SK-MEL-5 (cell line): Measurements from ENCODE around the gene TBC1D22A. TPM values are rescaled to one million over a fixed set of nuclear protein-coding genes. Genes with fewer than 3 reads are reported as not detected.
"Not testable (repeated sequence)": the region's sequence is repeated elsewhere in the genome, so short reads cannot be mapped to it uniquely, and the experiment has no call there.

Source experiments
- DNase-seq: peaks from one replicate; pipeline ENCODE4 v3.0.0-alpha.2; 2016; ENCODE audit warnings: low read depth, low spot score
- in situ Hi-C: cut with HindIII; loops from 2 replicates; pipeline ENCODE4 v1.10.0; 2016; ENCODE audit warnings: low sequenced_read_pairs, high pct_unique_total_duplicates, low pct_unique_long_range_greater_than_20kb
- total RNA-seq: library from RNA; depleted of rRNA; stranded (reverse); fragments of >200 nt; shearing (Covaris generic); gene quantifications from 2 replicates; pipeline ENCODE4 v1.2.3, GENCODE V29; 2014

Gene TBC1D22A
- total RNA-seq, 1 experiment from 2014 or later, result 14.4 TPM

- in situ Hi-C loops, result no loop called here
- DNase-seq, result no peak
Observed at GRCh38 chr22:47165338-47166032, 403.0 kb downstream of the TBC1D22A start.

GRCh38 chr22:47166033-47166404 lies 403.6 kb downstream of the TBC1D22A start:
- no peak for DNase-seq
- in situ Hi-C loops, result no loop called here

- in situ Hi-C loops, result no loop called here
- no peak for DNase-seq
Observed at GRCh38 chr22:47166446-47167016, 404.1 kb downstream of the TBC1D22A start.

- in situ Hi-C loops, result no loop called here
Observed at GRCh38 chr22:47167056-47167455, 404.6 kb downstream of the TBC1D22A start.

GRCh38 chr22:47167921-47168320 lies 405.5 kb downstream of the TBC1D22A start:
- in situ Hi-C loops, DNase-seq: not testable (repeated sequence)

More at GRCh38 chr22:47167056-47167455, 404.6 kb downstream of the TBC1D22A start:
- no peak for DNase-seq

GRCh38 chr22:47168441-47168840 lies 406.0 kb downstream of the TBC1D22A start:
- in situ Hi-C loops, result no loop called here
- no peak for DNase-seq

GRCh38 chr22:47168900-47169800 lies 406.7 kb downstream of the TBC1D22A start:
- peak; percentile 32 for DNase-seq
- in situ Hi-C loops, result no loop called here

- in situ Hi-C loops, result no loop called here
- no peak for DNase-seq
Observed at GRCh38 chr22:47169801-47170140, 407.3 kb downstream of the TBC1D22A start.

- in situ Hi-C loops, DNase-seq: not testable (repeated sequence)
Observed at GRCh38 chr22:47170511-47171440, 408.3 kb downstream of the TBC1D22A start.

GRCh38 chr22:47171441-47172221 lies 409.2 kb downstream of the TBC1D22A start:
- DNase-seq, result no peak
- in situ Hi-C loops, result no loop called here

- DNase-seq, result no peak
Observed at GRCh38 chr22:47172771-47173534, 410.5 kb downstream of the TBC1D22A start.

GRCh38 chr22:47173535-47174021 lies 411.1 kb downstream of the TBC1D22A start:
- in situ Hi-C loops, result no loop called here

More at GRCh38 chr22:47172771-47173534, 410.5 kb downstream of the TBC1D22A start:
- in situ Hi-C loops, result no loop called here

GRCh38 chr22:47174096-47174495 lies 411.6 kb downstream of the TBC1D22A start:
- DNase-seq, result no peak
- in situ Hi-C loops, result no loop called here

More at GRCh38 chr22:47173535-47174021, 411.1 kb downstream of the TBC1D22A start:
- no peak for DNase-seq

- DNase-seq, result no peak
- in situ Hi-C loops, result no loop called here
Observed at GRCh38 chr22:47174671-47175112, 412.2 kb downstream of the TBC1D22A start.

GRCh38 chr22:47175151-47176025 lies 412.9 kb downstream of the TBC1D22A start:
- no peak for DNase-seq
- in situ Hi-C loops, result no loop called here
